Forelimb muscle (tissue), 1 donor: ENCODE results near the gene LRRK2. TPM values are rescaled to one million over a fixed set of nuclear protein-coding genes. Genes with fewer than 3 reads are reported as not detected.
"Not testable (repeated sequence)": the region's sequence is repeated elsewhere in the genome, so short reads cannot be mapped to it uniquely, and the experiment has no call there.

Experiments
- DNase-seq: peaks from one replicate; pipeline ENCODE4 v3.0.0-alpha.2; 2013; ENCODE audit warnings: low read depth
- polyA plus RNA-seq: library from polyadenylated mRNA; unstranded; fragments of 120-200 nt; gene quantifications from one replicate; pipeline ENCODE4 v1.2.1, GENCODE V29; 2013; ENCODE audit not compliant: insufficient read length

LRRK2 gene
- polyA plus RNA-seq, 1 donor, result 4.5 TPM

- no peak for DNase-seq
These were observed 89.1 kb downstream of the LRRK2 start for GRCh38 chr12:40313928-40314327.

GRCh38 chr12:40314927-40315326 lies 90.1 kb downstream of the LRRK2 start:
- no peak for DNase-seq

- no peak for DNase-seq
These were observed 90.6 kb downstream of the LRRK2 start for GRCh38 chr12:40315375-40315774.

GRCh38 chr12:40324261-40324660 lies 99.5 kb downstream of the LRRK2 start:
- DNase-seq, result no peak

GRCh38 chr12:40325349-40325960 lies 100.7 kb downstream of the LRRK2 start:
- DNase-seq, result no peak

GRCh38 chr12:40327535-40327934 lies 102.7 kb downstream of the LRRK2 start:
- no peak for DNase-seq

- no peak for DNase-seq
These were observed 105.4 kb downstream of the LRRK2 start for GRCh38 chr12:40330180-40330579.

GRCh38 chr12:40331886-40332285 lies 107.1 kb downstream of the LRRK2 start:
- no peak for DNase-seq

GRCh38 chr12:40335991-40336390 lies 111.2 kb downstream of the LRRK2 start:
- no peak for DNase-seq

GRCh38 chr12:40336573-40337199 lies 111.9 kb downstream of the LRRK2 start:
- DNase-seq, result no peak

GRCh38 chr12:40338071-40338470 lies 113.3 kb downstream of the LRRK2 start:
- no peak for DNase-seq

GRCh38 chr12:40338621-40339020 lies 113.8 kb downstream of the LRRK2 start:
- no peak for DNase-seq

- no peak for DNase-seq
These were observed 117.2 kb downstream of the LRRK2 start for GRCh38 chr12:40342010-40342409.

GRCh38 chr12:40343124-40343523 lies 118.3 kb downstream of the LRRK2 start:
- DNase-seq, result no peak

GRCh38 chr12:40344312-40344711 lies 119.5 kb downstream of the LRRK2 start:
- DNase-seq, result no peak

- no peak for DNase-seq
These were observed 127.2 kb downstream of the LRRK2 start for GRCh38 chr12:40351976-40352375.

- no peak for DNase-seq
These were observed 150.3 kb downstream of the LRRK2 start for GRCh38 chr12:40375076-40375475.

- DNase-seq, result no peak
These were observed 151.9 kb downstream of the LRRK2 start for GRCh38 chr12:40376533-40377267.

- DNase-seq, result no peak
These were observed 153.9 kb downstream of the LRRK2 start for GRCh38 chr12:40378691-40379090.

- DNase-seq, result no peak
These were observed 157.4 kb downstream of the LRRK2 start for GRCh38 chr12:40382217-40382616.

- not testable (repeated sequence) for DNase-seq
These were observed 162.5 kb downstream of the LRRK2 start for GRCh38 chr12:40387279-40387678.

GRCh38 chr12:40390980-40391379 lies 166.2 kb downstream of the LRRK2 start:
- DNase-seq, result no peak

- DNase-seq, result no peak
These were observed 168.2 kb downstream of the LRRK2 start for GRCh38 chr12:40393026-40393425.
